Raji (cell line): Measurements from ENCODE around the gene CCR2.

ENCODE experiments used
- POLR2A ChIP-seq: IDR thresholded peaks from 2 replicates; pipeline ENCODE4 v1.6.1; 2011; ENCODE audit warnings: low read depth, low read length, control low read depth; ENCODE audit not compliant: insufficient read depth

CCR2 gene

DNA sequence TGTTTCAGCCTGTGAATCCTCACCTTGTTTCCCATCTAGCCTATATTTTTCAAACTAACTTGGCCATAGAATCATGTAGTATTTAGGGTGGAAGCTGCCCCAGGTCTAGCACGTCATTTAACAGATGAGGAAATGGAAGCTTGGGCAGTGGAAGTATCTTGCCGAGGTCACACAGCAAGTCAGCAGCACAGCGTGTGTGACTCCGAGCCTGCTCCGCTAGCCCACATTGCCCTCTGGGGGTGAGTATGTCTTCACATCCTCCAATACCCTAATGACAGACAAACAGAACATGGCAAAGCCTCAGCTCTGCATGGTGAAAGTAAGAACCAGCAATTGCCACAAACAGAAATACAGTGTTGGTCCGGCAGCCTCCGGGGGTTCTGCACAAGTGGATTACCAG lies 14.7 kb downstream of the CCR2 start:
- TF ChIP-seq POLR2A, result no peak

DNA sequence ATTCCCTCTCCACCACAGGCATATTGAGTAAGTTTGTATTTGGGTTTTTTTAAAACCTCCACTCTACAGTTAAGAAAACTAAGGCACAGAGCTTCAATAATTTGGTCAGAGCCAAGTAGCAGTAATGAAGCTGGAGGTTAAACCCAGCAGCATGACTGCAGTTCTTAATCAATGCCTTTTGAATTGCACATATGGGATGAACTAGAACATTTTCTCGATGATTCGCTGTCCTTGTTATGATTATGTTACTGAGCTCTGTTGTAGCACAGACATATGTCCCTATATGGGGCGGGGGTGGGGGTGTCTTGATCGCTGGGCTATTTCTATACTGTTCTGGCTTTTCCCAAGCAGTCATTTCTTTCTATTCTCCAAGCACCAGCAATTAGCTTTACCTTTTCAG lies 15.2 kb downstream of the CCR2 start:
- TF ChIP-seq POLR2A, result no peak

DNA sequence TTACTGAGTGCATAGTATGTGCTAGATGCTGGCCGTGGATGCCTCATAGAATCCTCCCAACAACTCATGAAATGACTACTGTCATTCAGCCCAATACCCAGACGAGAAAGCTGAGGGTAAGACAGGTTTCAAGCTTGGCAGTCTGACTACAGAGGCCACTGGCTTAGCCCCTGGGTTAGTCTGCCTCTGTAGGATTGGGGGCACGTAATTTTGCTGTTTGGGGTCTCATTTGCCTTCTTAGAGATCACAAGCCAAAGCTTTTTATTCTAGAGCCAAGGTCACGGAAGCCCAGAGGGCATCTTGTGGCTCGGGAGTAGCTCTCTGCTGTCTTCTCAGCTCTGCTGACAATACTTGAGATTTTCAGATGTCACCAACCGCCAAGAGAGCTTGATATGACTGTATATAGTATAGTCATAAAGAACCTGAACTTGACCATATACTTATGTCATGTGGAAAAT lies 15.8 kb downstream of the CCR2 start:
- no peak for TF ChIP-seq POLR2A

DNA sequence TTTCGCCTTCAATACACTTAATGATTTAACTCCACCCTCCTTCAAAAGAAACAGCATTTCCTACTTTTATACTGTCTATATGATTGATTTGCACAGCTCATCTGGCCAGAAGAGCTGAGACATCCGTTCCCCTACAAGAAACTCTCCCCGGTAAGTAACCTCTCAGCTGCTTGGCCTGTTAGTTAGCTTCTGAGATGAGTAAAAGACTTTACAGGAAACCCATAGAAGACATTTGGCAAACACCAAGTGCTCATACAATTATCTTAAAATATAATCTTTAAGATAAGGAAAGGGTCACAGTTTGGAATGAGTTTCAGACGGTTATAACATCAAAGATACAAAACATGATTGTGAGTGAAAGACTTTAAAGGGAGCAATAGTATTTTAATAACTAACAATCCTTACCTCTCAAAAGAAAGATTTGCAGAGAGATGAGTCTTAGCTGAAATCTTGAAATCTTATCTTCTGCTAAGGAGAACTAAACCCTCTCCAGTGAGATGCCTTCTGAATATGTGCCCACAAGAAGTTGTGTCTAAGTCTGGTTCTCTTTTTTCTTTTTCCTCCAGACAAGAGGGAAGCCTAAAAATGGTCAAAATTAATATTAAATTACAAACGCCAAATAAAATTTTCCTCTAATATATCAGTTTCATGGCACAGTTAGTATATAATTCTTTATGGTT lies 17.1 kb downstream of the CCR2 start, which contains the start of gene CCR5:
Gene CCR5 (plus strand): TSS at position 108 of the 680 bp plus-strand sequence. CDS start 1,957 bp downstream, outside the sequence.
- no peak for TF ChIP-seq POLR2A

DNA sequence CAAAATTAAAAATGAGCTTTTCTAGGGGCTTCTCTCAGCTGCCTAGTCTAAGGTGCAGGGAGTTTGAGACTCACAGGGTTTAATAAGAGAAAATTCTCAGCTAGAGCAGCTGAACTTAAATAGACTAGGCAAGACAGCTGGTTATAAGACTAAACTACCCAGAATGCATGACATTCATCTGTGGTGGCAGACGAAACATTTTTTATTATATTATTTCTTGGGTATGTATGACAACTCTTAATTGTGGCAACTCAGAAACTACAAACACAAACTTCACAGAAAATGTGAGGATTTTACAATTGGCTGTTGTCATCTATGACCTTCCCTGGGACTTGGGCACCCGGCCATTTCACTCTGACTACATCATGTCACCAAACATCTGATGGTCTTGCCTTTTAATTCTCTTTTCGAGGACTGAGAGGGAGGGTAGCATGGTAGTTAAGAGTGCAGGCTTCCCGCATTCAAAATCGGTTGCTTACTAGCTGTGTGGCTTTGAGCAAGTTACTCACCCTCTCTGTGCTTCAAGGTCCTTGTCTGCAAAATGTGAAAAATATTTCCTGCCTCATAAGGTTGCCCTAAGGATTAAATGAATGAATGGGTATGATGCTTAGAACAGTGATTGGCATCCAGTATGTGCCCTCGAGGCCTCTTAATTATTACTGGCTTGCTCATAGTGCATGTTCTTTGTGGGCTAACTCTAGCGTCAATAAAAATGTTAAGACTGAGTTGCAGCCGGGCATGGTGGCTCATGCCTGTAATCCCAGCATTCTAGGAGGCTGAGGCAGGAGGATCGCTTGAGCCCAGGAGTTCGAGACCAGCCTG lies 17.8 kb downstream of the CCR2 start:
- TF ChIP-seq POLR2A, result no peak

DNA sequence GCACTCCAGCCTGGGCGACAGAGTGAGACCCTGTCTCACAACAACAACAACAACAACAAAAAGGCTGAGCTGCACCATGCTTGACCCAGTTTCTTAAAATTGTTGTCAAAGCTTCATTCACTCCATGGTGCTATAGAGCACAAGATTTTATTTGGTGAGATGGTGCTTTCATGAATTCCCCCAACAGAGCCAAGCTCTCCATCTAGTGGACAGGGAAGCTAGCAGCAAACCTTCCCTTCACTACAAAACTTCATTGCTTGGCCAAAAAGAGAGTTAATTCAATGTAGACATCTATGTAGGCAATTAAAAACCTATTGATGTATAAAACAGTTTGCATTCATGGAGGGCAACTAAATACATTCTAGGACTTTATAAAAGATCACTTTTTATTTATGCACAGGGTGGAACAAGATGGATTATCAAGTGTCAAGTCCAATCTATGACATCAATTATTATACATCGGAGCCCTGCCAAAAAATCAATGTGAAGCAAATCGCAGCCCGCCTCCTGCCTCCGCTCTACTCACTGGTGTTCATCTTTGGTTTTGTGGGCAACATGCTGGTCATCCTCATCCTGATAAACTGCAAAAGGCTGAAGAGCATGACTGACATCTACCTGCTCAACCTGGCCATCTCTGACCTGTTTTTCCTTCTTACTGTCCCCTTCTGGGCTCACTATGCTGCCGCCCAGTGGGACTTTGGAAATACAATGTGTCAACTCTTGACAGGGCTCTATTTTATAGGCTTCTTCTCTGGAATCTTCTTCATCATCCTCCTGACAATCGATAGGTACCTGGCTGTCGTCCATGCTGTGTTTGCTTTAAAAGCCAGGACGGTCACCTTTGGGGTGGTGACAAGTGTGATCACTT lies 18.8 kb downstream of the CCR2 start:
- TF ChIP-seq POLR2A, result no peak

DNA sequence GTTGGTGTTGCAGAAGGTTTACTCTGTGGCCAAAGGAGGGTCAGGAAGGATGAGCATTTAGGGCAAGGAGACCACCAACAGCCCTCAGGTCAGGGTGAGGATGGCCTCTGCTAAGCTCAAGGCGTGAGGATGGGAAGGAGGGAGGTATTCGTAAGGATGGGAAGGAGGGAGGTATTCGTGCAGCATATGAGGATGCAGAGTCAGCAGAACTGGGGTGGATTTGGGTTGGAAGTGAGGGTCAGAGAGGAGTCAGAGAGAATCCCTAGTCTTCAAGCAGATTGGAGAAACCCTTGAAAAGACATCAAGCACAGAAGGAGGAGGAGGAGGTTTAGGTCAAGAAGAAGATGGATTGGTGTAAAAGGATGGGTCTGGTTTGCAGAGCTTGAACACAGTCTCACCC lies 20.8 kb downstream of the CCR2 start:
- TF ChIP-seq POLR2A, result no peak

DNA sequence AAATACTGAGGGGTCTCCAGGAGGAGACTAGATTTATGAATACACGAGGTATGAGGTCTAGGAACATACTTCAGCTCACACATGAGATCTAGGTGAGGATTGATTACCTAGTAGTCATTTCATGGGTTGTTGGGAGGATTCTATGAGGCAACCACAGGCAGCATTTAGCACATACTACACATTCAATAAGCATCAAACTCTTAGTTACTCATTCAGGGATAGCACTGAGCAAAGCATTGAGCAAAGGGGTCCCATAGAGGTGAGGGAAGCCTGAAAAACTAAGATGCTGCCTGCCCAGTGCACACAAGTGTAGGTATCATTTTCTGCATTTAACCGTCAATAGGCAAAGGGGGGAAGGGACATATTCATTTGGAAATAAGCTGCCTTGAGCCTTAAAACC lies 21.3 kb downstream of the CCR2 start:
- TF ChIP-seq POLR2A, result no peak

DNA sequence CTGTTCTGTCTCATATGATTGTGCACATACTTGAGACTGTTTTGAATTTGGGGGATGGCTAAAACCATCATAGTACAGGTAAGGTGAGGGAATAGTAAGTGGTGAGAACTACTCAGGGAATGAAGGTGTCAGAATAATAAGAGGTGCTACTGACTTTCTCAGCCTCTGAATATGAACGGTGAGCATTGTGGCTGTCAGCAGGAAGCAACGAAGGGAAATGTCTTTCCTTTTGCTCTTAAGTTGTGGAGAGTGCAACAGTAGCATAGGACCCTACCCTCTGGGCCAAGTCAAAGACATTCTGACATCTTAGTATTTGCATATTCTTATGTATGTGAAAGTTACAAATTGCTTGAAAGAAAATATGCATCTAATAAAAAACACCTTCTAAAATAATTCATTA lies 21.9 kb downstream of the CCR2 start:
- TF ChIP-seq POLR2A, result no peak

DNA sequence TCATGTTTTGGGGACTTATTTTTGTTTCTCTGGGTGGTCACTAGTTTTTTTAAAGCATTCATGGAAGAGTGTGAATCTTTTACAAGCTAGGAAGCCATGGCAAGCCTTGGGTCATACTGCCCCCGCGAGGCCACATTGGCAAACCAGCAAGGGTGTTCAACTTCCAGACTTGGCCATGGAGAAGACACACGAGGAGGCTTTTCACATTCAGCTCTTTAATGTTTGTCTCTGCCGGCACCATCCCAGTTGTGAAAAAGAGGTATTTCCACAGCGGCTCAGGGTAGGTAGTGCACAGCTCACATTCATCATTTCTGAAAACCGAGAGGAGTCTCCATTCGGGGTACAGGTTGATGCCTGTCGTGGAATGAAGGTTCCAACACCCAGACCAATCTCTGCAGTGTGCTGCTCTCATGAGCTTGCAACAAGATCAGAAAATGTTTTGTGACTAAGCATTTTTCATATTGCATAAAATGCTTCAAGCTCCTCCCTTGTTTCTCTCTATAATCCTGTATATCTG lies 24.6 kb downstream of the CCR2 start:
- no peak for TF ChIP-seq POLR2A

DNA sequence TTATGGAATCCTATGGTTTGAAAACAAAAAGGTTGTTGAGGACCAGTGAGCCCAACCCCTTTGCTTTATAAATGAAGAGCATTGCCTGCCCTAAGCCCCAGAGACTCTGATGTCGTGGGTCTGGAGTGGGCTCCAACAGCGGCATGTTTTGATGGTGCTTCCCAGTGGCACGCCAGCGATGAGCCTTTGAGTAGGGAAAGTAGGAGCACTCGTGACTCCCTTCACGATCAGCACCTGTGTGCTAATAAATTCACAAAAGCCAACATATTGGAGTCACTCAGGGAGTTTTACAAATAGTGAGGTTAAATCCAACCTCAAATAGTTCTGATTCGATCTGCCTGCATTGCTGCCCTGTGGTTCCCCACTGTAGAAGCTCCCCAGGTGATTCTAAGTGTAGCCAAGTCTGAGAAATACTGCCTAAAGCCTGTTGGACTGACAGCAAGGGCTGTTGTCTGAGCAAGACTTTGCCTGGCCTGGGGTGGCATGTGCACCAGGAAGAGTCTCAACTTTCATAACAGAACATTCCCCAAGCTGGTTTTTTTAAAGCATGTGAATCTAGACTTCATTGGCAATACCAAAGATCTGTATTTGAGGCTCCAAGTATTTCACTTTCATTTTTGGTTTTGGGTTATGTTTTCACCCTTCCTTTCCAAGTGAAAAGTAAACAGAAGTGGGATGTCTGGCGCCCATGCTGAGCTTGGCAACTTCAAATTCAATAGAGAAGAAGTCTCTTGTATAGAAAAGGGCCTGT lies 26.7 kb downstream of the CCR2 start:
- TF ChIP-seq POLR2A, result no peak

DNA sequence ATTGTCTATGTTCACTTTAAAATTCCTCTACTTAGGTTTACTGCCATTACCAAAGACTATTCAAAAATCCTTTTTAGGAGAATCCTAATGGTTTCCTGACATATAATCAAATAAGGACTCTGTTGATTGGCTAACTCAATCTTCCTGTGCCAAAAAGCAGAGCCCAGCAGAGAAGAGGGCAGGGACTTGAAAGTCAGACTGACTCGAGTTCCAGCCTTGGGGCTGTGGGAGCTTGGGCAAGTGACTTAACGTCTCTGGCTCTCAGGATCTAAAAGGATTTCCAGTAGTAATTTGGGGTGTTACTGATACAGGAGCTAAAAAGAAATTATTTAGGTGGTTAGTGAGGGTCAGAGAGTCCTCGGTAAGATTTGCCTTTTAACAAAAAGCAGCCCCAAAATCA lies 27.7 kb downstream of the CCR2 start:
- TF ChIP-seq POLR2A, result no peak

DNA sequence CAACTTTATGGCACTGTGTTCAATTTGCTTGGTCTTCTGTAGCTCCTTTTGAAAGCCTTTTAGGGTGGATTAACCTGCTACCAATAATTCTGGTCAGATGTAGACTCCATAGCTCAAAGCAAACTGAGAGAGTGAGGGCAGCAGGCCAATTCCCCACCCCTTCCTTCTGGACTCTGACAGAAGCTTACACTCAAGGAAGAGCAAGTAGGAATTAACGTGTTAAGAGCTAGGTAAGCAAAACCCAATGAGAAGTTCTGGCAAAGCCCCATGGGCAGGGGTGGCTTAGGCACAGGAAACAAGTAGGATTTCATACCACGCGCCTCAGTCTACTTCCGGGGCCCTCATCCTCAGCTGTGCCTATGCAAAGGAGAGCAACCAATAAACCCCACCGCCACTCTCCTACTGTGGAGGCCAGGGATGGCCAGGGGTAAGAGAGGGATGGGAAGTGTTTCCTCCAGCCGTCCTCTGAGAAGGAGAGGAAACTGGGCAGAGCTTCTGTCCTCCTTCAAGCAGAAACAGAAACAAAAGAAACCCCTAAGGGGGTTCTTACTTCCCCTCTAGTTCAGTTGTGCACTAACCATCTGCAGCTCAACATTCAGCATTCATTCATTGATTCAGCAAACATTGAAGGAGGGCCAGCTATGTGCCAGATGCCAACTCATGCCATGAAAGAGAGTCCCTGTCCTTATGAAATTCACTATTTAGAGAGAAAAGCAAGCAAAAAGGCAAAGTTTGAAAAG lies 29.5 kb downstream of the CCR2 start:
- TF ChIP-seq POLR2A, result no peak

DNA sequence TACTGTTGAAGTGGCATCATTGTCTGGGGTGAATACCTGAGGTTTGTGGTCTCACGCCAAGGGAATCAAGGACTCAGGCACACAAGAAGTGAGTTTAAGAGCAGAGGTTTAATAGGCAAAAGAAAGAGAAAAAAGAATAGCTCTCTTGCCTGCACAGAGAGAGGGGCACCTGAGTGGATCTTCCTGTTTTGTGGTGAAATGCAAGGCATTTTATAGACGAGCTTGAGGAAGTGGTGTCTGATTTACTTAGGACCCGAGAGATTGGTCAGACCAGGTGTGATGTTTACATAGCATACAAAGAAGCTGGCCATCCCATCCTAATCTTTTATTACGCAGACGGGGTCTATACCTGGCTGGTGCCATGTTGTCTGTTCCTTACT lies 30.0 kb downstream of the CCR2 start:
- no peak for TF ChIP-seq POLR2A
